Activated CD8-positive, alpha-beta T cell treated with anti-CD3 and anti-CD28 coated beads for 36 hours (primary cell): ENCODE data around the gene LRRK1. TPM values are rescaled to one million over a fixed set of nuclear protein-coding genes. Genes with fewer than 3 reads are reported as not detected.

Experiments
- ATAC-seq: fragments of 200-7000 bp; cut with Tn5 transposase; one replicate; pipeline ENCODE4 v1.10.0; 2021; ENCODE audit warnings: mild to moderate bottlenecking, moderate library complexity
- CTCF ChIA-PET: fragments of 350-600 bp; sonication (Branson Sonifier 250); formaldehyde crosslinking; loops from one replicate; lab custom pipeline; 2021; ENCODE audit warnings: antibody characterized with exemption; lab: Charles Lee
- POLR2A ChIA-PET: fragments of 350-600 bp; sonication (Branson Sonifier 250); formaldehyde crosslinking; loops from one replicate; lab custom pipeline; 2021; ENCODE audit warnings: antibody characterized with exemption; lab: Charles Lee
- DNase-seq: peaks from one replicate; pipeline ENCODE4 v3.0.0-alpha.2; 2020
- H3K27ac Mint-ChIP-seq: one replicate; pipeline ENCODE4 v1.8.0; 2021; ENCODE audit warnings: mild to moderate bottlenecking, mixed read lengths
- H3K27me3 Mint-ChIP-seq: one replicate; pipeline ENCODE4 v1.8.0; 2021; ENCODE audit warnings: mixed read lengths
- H3K36me3 Mint-ChIP-seq: one replicate; pipeline ENCODE4 v1.8.0; 2021; ENCODE audit warnings: low read depth, mixed read lengths
- H3K4me1 Mint-ChIP-seq: one replicate; pipeline ENCODE4 v1.8.0; 2021; ENCODE audit warnings: low read depth, mixed read lengths
- H3K4me3 Mint-ChIP-seq: one replicate; pipeline ENCODE4 v1.8.0; 2021; ENCODE audit warnings: mild to moderate bottlenecking, moderate library complexity, mixed read lengths
- H3K9me3 Mint-ChIP-seq: one replicate; pipeline ENCODE4 v1.8.0; 2021; ENCODE audit warnings: mixed read lengths
- CTCF ChIP-seq: fragments of 200-600 bp; IDR thresholded peaks from one replicate; pipeline ENCODE4 v1.8.0; 2022; ENCODE audit warnings: antibody characterized with exemption, mild to moderate bottlenecking
- intact Hi-C: fragments of 100-400 bp; cut with micrococcal nuclease; formaldehyde crosslinking; loops from one replicate; pipeline ENCODE4 v1.10.0; 2022
- total RNA-seq, 2 experiments: library from RNA; stranded (reverse); gene quantifications; one replicate each; pipeline ENCODE4 v1.2.3, GENCODE V29; 2021

The LRRK1 gene
- total RNA-seq, 2 experiments from 2014 or later, result 0.50 to 0.83 TPM

DNA sequence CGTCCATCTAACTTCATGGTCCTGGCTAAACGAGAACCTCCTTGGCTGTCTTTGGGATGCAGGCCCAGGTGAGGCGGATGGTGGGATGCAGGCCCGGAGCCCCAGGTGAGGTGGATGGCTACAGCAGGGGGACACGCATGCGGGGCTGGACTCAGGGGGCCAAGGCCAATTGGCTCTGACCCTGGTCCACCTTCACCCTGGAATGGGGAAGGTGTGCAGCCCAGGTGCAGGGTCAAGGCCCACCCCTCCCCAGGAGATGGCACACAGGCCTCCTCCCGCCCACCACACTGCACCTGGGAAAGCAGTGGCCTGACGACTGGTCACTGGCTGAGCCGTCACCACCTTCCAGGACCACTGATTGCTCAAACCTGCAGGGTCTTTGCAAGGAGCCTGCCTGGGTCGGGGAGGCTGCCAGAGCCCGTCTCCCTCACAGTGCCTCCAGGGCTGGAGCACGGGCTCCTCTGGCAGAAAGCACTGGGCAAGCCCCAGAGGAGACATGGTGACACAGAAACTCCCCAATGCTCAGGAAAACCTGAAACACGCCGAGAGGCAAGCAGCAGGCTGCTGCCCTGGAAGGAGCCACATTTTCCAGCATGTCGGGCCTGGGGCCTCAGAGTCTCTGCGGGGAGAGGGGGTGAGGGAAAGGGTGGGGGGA lies 159.6 kb downstream of the LRRK1 start:
- H3K27me3 Mint-ChIP-seq, result no peaks in the 10 kb centered on the region
- intact Hi-C loops, result no loop called here
- H3K9me3 Mint-ChIP-seq, result no peaks in the 10 kb centered on the region
- no peak overlapping the region for H3K27ac Mint-ChIP-seq
- H3K4me3 Mint-ChIP-seq, result no peak overlapping the region
- ATAC-seq (no peak), DNase-seq (no peak)
- H3K36me3 Mint-ChIP-seq, result no peaks in the 10 kb centered on the region
- ChIA-PET CTCF (interaction anchor here (0.7 kb wide), 1 partner anchor 63 kb away, joined by 3 read pairs; no protein-coding TSS in a partner anchor), POLR2A (no interaction called here)
- no peak for TF ChIP-seq CTCF
- H3K4me1 Mint-ChIP-seq, result no peaks in the 10 kb centered on the region

DNA sequence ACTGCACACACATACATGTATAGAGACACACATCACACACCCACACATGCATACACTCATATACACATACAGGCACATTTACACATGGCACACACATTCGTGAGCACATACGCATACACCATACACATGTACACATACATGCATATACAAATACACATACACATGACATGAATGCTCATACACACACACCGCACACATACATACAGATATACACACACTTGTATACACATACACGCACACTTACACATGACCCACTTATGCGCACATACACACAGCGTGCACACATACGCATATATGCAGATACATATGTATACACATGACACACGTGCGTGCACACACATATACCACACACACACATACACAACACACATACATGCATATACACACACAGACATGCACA lies 162.7 kb downstream of the LRRK1 start:
- Mint-ChIP-seq H3K36me3 (no peaks in the 10 kb centered on the region), H3K27ac (no peak overlapping the region), H3K27me3 (no peaks in the 10 kb centered on the region), H3K4me1 (no peaks in the 10 kb centered on the region), H3K9me3 (no peaks in the 10 kb centered on the region), H3K4me3 (no peak overlapping the region)
- intact Hi-C loops, result no loop called here
- ChIA-PET POLR2A (no interaction called here), CTCF (interaction anchor here (0.8 to 1.4 kb wide), 2 partner anchors 66 to 74 kb away, joined by 3 to 7 read pairs; no protein-coding TSS in a partner anchor)
- no peak for DNase-seq
- no peak for ATAC-seq
- no peak for TF ChIP-seq CTCF

DNA sequence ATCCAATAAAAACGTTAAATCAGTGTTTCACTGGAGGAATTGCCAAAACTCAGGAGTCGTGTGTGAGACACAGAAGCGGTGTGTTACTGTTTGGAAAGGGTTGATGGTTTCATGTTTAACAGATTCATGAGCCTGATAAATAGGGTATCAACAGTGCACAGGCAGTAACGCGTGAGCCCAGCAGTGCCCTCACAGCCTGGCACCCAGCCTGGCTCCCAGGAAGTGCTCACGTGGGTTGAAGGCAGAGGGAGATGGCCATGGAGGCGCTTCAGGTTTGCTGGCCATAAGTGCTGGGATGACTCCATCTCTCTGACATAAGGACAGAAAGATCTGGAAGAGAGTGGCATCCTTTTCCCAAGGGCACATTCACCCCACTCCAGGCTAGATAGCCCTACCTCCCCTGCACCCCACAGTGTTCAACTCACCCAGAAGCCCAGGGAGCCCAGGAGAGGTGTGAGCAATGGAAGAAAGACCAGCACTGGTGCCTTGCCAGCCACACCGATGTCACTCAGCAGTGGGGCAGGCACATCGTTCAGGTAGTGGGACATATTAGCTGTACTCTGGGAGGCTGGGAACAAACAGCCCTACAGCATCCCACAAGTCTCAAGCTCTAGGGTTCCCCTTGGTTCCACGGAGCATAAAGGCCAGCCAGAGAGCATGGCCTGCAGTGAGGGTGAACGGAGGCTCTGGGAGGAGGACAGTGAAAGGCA lies 164.3 kb downstream of the LRRK1 start:
- no peak for TF ChIP-seq CTCF
- intact Hi-C loops, result no loop called here
- Mint-ChIP-seq H3K4me1 (no peaks in the 10 kb centered on the region), H3K36me3 (no peaks in the 10 kb centered on the region), H3K9me3 (no peaks in the 10 kb centered on the region), H3K27ac (no peak overlapping the region), H3K27me3 (no peaks in the 10 kb centered on the region), H3K4me3 (no peak overlapping the region)
- CTCF ChIA-PET, result interaction anchor here (1.0 to 5.6 kb wide), 3 partner anchors 75 to 175 kb away, joined by 3 to 45 read pairs (median 7); no protein-coding TSS in a partner anchor
- ATAC-seq, result no peak
- no peak for DNase-seq
- POLR2A ChIA-PET, result no interaction called here

DNA sequence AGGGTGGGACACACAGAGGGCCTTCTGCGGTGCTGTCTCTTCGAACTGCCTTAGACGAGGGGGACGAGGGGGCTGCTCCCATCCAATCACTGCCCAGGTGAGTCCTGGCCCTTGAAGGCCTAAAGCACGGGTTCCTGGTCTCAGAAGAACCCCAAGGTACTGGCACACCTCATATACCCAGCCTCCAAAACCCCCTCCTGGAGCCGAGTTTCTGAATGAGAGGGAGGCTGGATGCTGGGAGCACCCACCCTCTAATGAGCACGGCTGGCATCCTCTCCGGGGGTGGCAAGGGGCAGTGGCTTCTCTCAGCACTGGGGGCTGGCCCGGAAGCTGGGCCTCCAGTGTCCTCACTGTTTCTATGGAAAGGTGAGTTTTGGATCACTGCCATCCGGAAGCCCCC lies 165.6 kb downstream of the LRRK1 start:
- no peaks in the 10 kb centered on the region for H3K36me3 Mint-ChIP-seq
- no peak overlapping the region for H3K27ac Mint-ChIP-seq
- ATAC-seq (no peak), DNase-seq (no peak)
- POLR2A ChIA-PET, result no interaction called here
- H3K9me3 Mint-ChIP-seq, result no peaks in the 10 kb centered on the region
- no peak overlapping the region for H3K4me3 Mint-ChIP-seq
- H3K4me1 Mint-ChIP-seq, result peaks cover 3% of the 10 kb centered on the region
- intact Hi-C loops, result no loop called here
- CTCF ChIA-PET, result interaction anchor here (1.6 to 5.6 kb wide), 3 partner anchors 69 to 177 kb away, joined by 4 to 45 read pairs (median 16); no protein-coding TSS in a partner anchor
- no peak for TF ChIP-seq CTCF
- no peaks in the 10 kb centered on the region for H3K27me3 Mint-ChIP-seq

GRCh38 chr15:101085311-101085700 lies 166.1 kb downstream of the LRRK1 start:
- Mint-ChIP-seq H3K9me3 (no peaks in the 10 kb centered on the region), H3K27ac (no peak overlapping the region), H3K36me3 (no peaks in the 10 kb centered on the region), H3K4me3 (no peak overlapping the region), H3K27me3 (no peaks in the 10 kb centered on the region), H3K4me1 (peaks cover 3% of the 10 kb centered on the region)
- TF ChIP-seq CTCF, result no peak
- ATAC-seq (no peak), DNase-seq (no peak)
- CTCF ChIA-PET, result interaction anchor here (1.6 to 5.6 kb wide), 4 partner anchors 69 to 177 kb away, joined by 4 to 45 read pairs (median 16); no protein-coding TSS in a partner anchor
- POLR2A ChIA-PET, result interaction anchor here (0.6 kb wide), 1 partner anchor 109 kb away, joined by 3 read pairs; no protein-coding TSS in a partner anchor
- intact Hi-C loops, result no loop called here
